Measurements from ENCODE around the gene WIPF2. TPM values are rescaled to one million over a fixed set of nuclear protein-coding genes. Genes with fewer than 3 reads are reported as not detected.

WIPF2 gene
- total RNA-seq, 1 donor from 2014 or later, result 38.3 TPM

GRCh38 chr17:40279402-40279801, 60.3 kb downstream of the WIPF2 start:
- H3K9me3 ChIP-seq, result no peaks in the 10 kb centered on the region
- H3K4me1 ChIP-seq, result peaks cover 12% of the 10 kb centered on the region
- no peak overlapping the region for H3K27ac ChIP-seq
- TF ChIP-seq CTCF (IDR thresholded peaks at IDR 0.05), result no peak
- DNase-seq (no peak), ATAC-seq (no peak)
- no peaks in the 10 kb centered on the region for H3K27me3 ChIP-seq
- H3K36me3 ChIP-seq, result peaks cover 79% of the 10 kb centered on the region
- H3K4me3 ChIP-seq, result no peak overlapping the region
- intact Hi-C loops (cut with DNase I), result no loop called here

- intact Hi-C loops (cut with DNase I), result no loop called here
- no peaks in the 10 kb centered on the region for H3K9me3 ChIP-seq
- DNase-seq, result no peak
- H3K4me3 ChIP-seq, result no peak overlapping the region
- no peaks in the 10 kb centered on the region for H3K27me3 ChIP-seq
- peaks cover 17% of the 10 kb centered on the region for H3K4me1 ChIP-seq
- no peak overlapping the region for H3K27ac ChIP-seq
- peaks cover 57% of the 10 kb centered on the region for H3K36me3 ChIP-seq
- ATAC-seq, result no peak
- TF ChIP-seq CTCF (IDR thresholded peaks at IDR 0.05), result no peak
Observed at GRCh38 chr17:40281663-40282062, 62.6 kb downstream of the WIPF2 start.

- H3K4me1 ChIP-seq, result peaks cover 20% of the 10 kb centered on the region
- no peak for ATAC-seq
- H3K9me3 ChIP-seq, result no peaks in the 10 kb centered on the region
- H3K27ac ChIP-seq, result peak overlapping the region; percentile 32
- intact Hi-C loops (cut with DNase I), result no loop called here
- peaks cover 37% of the 10 kb centered on the region for H3K36me3 ChIP-seq
- H3K27me3 ChIP-seq, result no peaks in the 10 kb centered on the region
- H3K4me3 ChIP-seq, result no peak overlapping the region
- no peak for DNase-seq
- no peak for TF ChIP-seq CTCF (IDR thresholded peaks at IDR 0.05)
Observed at GRCh38 chr17:40283662-40284061, 64.6 kb downstream of the WIPF2 start.

GRCh38 chr17:40284085-40284713, 65.1 kb downstream of the WIPF2 start:
- Histone ChIP-seq H3K36me3 (peaks cover 32% of the 10 kb centered on the region), H3K4me1 (peaks cover 20% of the 10 kb centered on the region), H3K4me3 (no peak overlapping the region), H3K27me3 (no peaks in the 10 kb centered on the region), H3K9me3 (no peaks in the 10 kb centered on the region), H3K27ac (peak overlapping the region; percentile 43)
- intact Hi-C loops (cut with DNase I), result no loop called here
- ATAC-seq, result peak; percentile 4
- no peak for DNase-seq
- peak; percentile 21 for TF ChIP-seq CTCF (IDR thresholded peaks at IDR 0.05)

- H3K4me3 ChIP-seq, result no peak overlapping the region
- TF ChIP-seq CTCF (IDR thresholded peaks at IDR 0.05), result no peak
- H3K9me3 ChIP-seq, result no peaks in the 10 kb centered on the region
- peaks cover 24% of the 10 kb centered on the region for H3K4me1 ChIP-seq
- ATAC-seq (no peak), DNase-seq (no peak)
- H3K36me3 ChIP-seq, result peaks cover 9% of the 10 kb centered on the region
- intact Hi-C loops (cut with DNase I), result no loop called here
- no peaks in the 10 kb centered on the region for H3K27me3 ChIP-seq
- H3K27ac ChIP-seq, result no peak overlapping the region
Observed at GRCh38 chr17:40286473-40286872, 67.4 kb downstream of the WIPF2 start.

GRCh38 chr17:40287159-40287493, 68.0 kb downstream of the WIPF2 start:
- intact Hi-C loops (cut with DNase I), result no loop called here
- Histone ChIP-seq H3K9me3 (no peaks in the 10 kb centered on the region), H3K36me3 (peaks cover 4% of the 10 kb centered on the region), H3K4me1 (peaks cover 24% of the 10 kb centered on the region), H3K27ac (no peak overlapping the region), H3K4me3 (no peak overlapping the region), H3K27me3 (no peaks in the 10 kb centered on the region)
- no peak for TF ChIP-seq CTCF (IDR thresholded peaks at IDR 0.05)
- ATAC-seq, result no peak
- no peak for DNase-seq
